Neural cell (in vitro differentiated cells): ENCODE results near the gene RYR2. TPM values are rescaled to one million over a fixed set of nuclear protein-coding genes. Genes with fewer than 3 reads are reported as not detected.

ENCODE experiments used
- H2AFZ ChIP-seq: fragments of 200-600, 300-800 bp; sonication (generic), shearing (Covaris generic); 2 replicates; pipeline ENCODE4 v1.6.0; 2014; ENCODE audit warnings: low read depth, mild to moderate bottlenecking, antibody characterized with exemption, low read length, moderate library complexity
- H3F3A ChIP-seq: fragments of 200-600 bp; shearing (Covaris generic); 2 replicates; pipeline ENCODE4 v1.6.1; 2016; ENCODE audit warnings: mild to moderate bottlenecking, moderate library complexity, mixed read lengths, antibody characterized with exemption, low read length; ENCODE audit not compliant: insufficient read depth, poor library complexity, severe bottlenecking
- H3K27ac ChIP-seq: fragments of 200-600, 300-800 bp; sonication (generic), shearing (Covaris generic); 2 replicates; pipeline ENCODE4 v1.5.1; 2014; ENCODE audit warnings: mild to moderate bottlenecking, low read length, moderate library complexity
- H3K27me3 ChIP-seq: fragments of 300-800, 200-600 bp; sonication (generic), shearing (Covaris generic); 2 replicates; pipeline ENCODE4 v1.6.0; 2014; ENCODE audit warnings: mild to moderate bottlenecking, low read depth, low read length, moderate library complexity; ENCODE audit not compliant: insufficient read depth
- H3K36me3 ChIP-seq: fragments of 300-800, 200-600 bp; sonication (generic), shearing (Covaris generic); 2 replicates; pipeline ENCODE4 v1.5.1; 2014; ENCODE audit warnings: mild to moderate bottlenecking, antibody characterized with exemption, low read length, moderate library complexity; ENCODE audit not compliant: insufficient read depth
- H3K4me2 ChIP-seq: fragments of 300-800, 200-600 bp; sonication (generic), shearing (Covaris generic); 2 replicates; pipeline ENCODE4 v1.6.0; 2014; ENCODE audit warnings: mild to moderate bottlenecking, low read length
- H3K4me3 ChIP-seq: fragments of 300-800, 200-600 bp; sonication (generic), shearing (Covaris generic); 2 replicates; pipeline ENCODE4 v1.5.1; 2014; ENCODE audit warnings: mild to moderate bottlenecking, low read length, moderate library complexity
- H3K79me2 ChIP-seq: fragments of 200-600 bp; shearing (Covaris generic); replicated peaks from 2 replicates; pipeline ENCODE4 v1.6.0; 2014; ENCODE audit warnings: mild to moderate bottlenecking, low read length, moderate library complexity; ENCODE audit not compliant: insufficient read depth
- H3K9ac ChIP-seq: fragments of 300-800, 200-600 bp; sonication (generic), shearing (Covaris generic); 2 replicates; pipeline ENCODE4 v1.6.1; 2016; ENCODE audit warnings: mild to moderate bottlenecking, low read length, mixed read lengths
- H3K9me2 ChIP-seq: fragments of 200-600 bp; shearing (Covaris generic); 2 replicates; pipeline ENCODE4 v1.6.1; 2016; ENCODE audit warnings: mild to moderate bottlenecking, low read length, mixed read lengths; ENCODE audit not compliant: insufficient read depth
- H3K9me3 ChIP-seq: fragments of 200-600, 300-800 bp; sonication (generic), shearing (Covaris generic); 2 replicates; pipeline ENCODE4 v1.6.1; 2016; ENCODE audit warnings: mild to moderate bottlenecking, mixed run types, low read length, moderate library complexity, mixed read lengths
- H4K20me1 ChIP-seq: fragments of 200-600 bp; shearing (Covaris generic); 2 replicates; pipeline ENCODE4 v1.6.1; 2016; ENCODE audit warnings: mild to moderate bottlenecking, mixed run types; ENCODE audit not compliant: insufficient read depth
- CTCF ChIP-seq: fragments of 450-650 bp; IDR thresholded peaks from 2 replicates; pipeline ENCODE4 v1.5.1; 2014; ENCODE audit warnings: antibody characterized with exemption, mild to moderate bottlenecking, moderate library complexity; ENCODE audit not compliant: poor library complexity, severe bottlenecking
- EP300 ChIP-seq: fragments of 450-650 bp; conservative IDR thresholded peaks from 2 replicates; pipeline ENCODE4 v1.6.1; 2014; ENCODE audit warnings: antibody characterized with exemption, mild to moderate bottlenecking, moderate library complexity; ENCODE audit not compliant: poor library complexity, severe bottlenecking
- EZH2 ChIP-seq: fragments of 200-600, 300-800 bp; shearing (Covaris generic), sonication (generic); IDR thresholded peaks from 2 replicates; pipeline ENCODE4 v1.6.1; 2014; ENCODE audit warnings: antibody characterized with exemption, low read length, borderline replicate concordance, mild to moderate bottlenecking; ENCODE audit not compliant: insufficient read depth, poor library complexity, severe bottlenecking
- MXI1 ChIP-seq: fragments of 450-650 bp; conservative IDR thresholded peaks from 2 replicates; pipeline ENCODE4 v1.6.1; 2014; ENCODE audit warnings: antibody characterized with exemption, mild to moderate bottlenecking; ENCODE audit not compliant: poor library complexity, severe bottlenecking
- POLR2AphosphoS5 ChIP-seq: IDR thresholded peaks from 2 replicates; pipeline ENCODE4 v1.6.1; 2012
- RAD21 ChIP-seq: fragments of 450-650 bp; conservative IDR thresholded peaks from 2 replicates; pipeline ENCODE4 v1.6.1; 2014; ENCODE audit warnings: antibody characterized with exemption, mild to moderate bottlenecking, moderate library complexity
- REST ChIP-seq: IDR thresholded peaks from 2 replicates; pipeline ENCODE4 v1.6.1; 2012; ENCODE audit warnings: borderline replicate concordance
- SMC3 ChIP-seq: fragments of 450-650 bp; conservative IDR thresholded peaks from 2 replicates; pipeline ENCODE4 v1.6.1; 2014; ENCODE audit warnings: antibody characterized with exemption, mild to moderate bottlenecking, moderate library complexity; ENCODE audit not compliant: poor library complexity
- TAF1 ChIP-seq: IDR thresholded peaks from 2 replicates; pipeline ENCODE4 v1.6.1; 2012; ENCODE audit warnings: low read depth
- polyA plus RNA-seq: library from polyadenylated mRNA; depleted of rRNA; stranded (reverse); fragments of >200 nt; gene quantifications from 2 replicates; pipeline ENCODE4 v1.2.3, GENCODE V29; 2014

RYR2 gene
- polyA plus RNA-seq, 1 donor from 2014 or later: 3.8 TPM

GRCh38 chr1:237482777-237483176, 440.8 kb downstream of the RYR2 start:
- Histone ChIP-seq H3K27ac (no peak overlapping the region), H3K27me3 (no peaks in the 10 kb centered on the region), H3K9me2 (no peaks in the 10 kb centered on the region), H3K36me3 (no peaks in the 10 kb centered on the region), H3K9me3 (no peaks in the 10 kb centered on the region), H3K4me2 (no peak overlapping the region), H2AFZ (no peak overlapping the region), H4K20me1 (no peaks in the 10 kb centered on the region), H3K79me2 (no peaks in the 10 kb centered on the region), H3K4me3 (no peak overlapping the region), H3K9ac (no peak overlapping the region), H3F3A (no peaks in the 10 kb centered on the region)
- no peak for TF ChIP-seq POLR2AphosphoS5
- TF ChIP-seq EP300: no peak
- no peak for TF ChIP-seq TAF1
- no peak for TF ChIP-seq RAD21

GRCh38 chr1:237492359-237492758, 450.4 kb downstream of the RYR2 start:
- Histone ChIP-seq H3F3A (no peaks in the 10 kb centered on the region), H3K9ac (no peak overlapping the region), H3K4me3 (no peak overlapping the region), H3K9me3 (no peaks in the 10 kb centered on the region), H3K27me3 (no peaks in the 10 kb centered on the region), H3K36me3 (no peaks in the 10 kb centered on the region), H3K79me2 (no peaks in the 10 kb centered on the region), H2AFZ (no peak overlapping the region), H3K27ac (no peak overlapping the region), H3K4me2 (no peak overlapping the region), H4K20me1 (no peaks in the 10 kb centered on the region), H3K9me2 (no peaks in the 10 kb centered on the region)
- no peak for TF ChIP-seq SMC3
- TF ChIP-seq REST: no peak
- no peak for TF ChIP-seq MXI1
- TF ChIP-seq POLR2AphosphoS5: no peak
- no peak for TF ChIP-seq RAD21
- TF ChIP-seq CTCF: no peak
- TF ChIP-seq EP300: no peak
- TF ChIP-seq EZH2: no peak
- TF ChIP-seq TAF1: no peak

- no peak overlapping the region for H2AFZ ChIP-seq
- H3K79me2 ChIP-seq: no peaks in the 10 kb centered on the region
- no peak for TF ChIP-seq SMC3
- TF ChIP-seq RAD21: no peak
- no peak for TF ChIP-seq TAF1
- no peak for TF ChIP-seq CTCF
- TF ChIP-seq EZH2: no peak
- TF ChIP-seq POLR2AphosphoS5: no peak
- no peak for TF ChIP-seq MXI1
- no peak for TF ChIP-seq REST
- TF ChIP-seq EP300: no peak
These were observed 458.6 kb downstream of the RYR2 start for GRCh38 chr1:237500566-237500965.

More at GRCh38 chr1:237500566-237500965, 458.6 kb downstream of the RYR2 start:
- Histone ChIP-seq H3K9me2 (no peaks in the 10 kb centered on the region), H3F3A (no peaks in the 10 kb centered on the region), H3K36me3 (no peaks in the 10 kb centered on the region), H3K4me3 (no peak overlapping the region), H3K4me2 (no peak overlapping the region), H4K20me1 (no peaks in the 10 kb centered on the region), H3K9me3 (no peaks in the 10 kb centered on the region), H3K27me3 (no peaks in the 10 kb centered on the region), H3K9ac (no peak overlapping the region), H3K27ac (no peak overlapping the region)
